Measurements from ENCODE around the gene ALG5. TPM values are rescaled to one million over a fixed set of nuclear protein-coding genes. Genes with fewer than 3 reads are reported as not detected.

The ALG5 gene
- total RNA-seq, 4 donors from 2014 or later, result 3.8 to 33.8 (median 14.1) TPM

DNA sequence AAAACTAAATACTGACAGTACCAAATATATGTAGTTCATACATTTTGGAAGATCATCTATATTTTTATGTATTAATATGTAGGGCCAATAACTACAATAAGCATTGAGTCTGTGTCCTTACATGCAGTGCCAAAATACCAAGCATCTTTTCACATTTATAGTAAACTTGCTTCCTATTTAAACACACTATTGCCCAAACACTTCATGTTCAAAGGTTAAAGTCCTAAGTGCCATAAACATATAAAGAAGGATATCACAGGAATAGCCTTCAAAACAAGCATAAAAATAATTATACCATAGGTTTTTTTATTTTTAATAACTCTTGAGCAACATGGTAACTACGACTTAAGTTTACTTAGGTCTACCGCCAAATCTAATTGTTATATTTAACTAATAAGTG is 28.5 kb upstream of the ALG5 start:
- no peaks in the 10 kb centered on the region for H3K27me3 ChIP-seq
- peaks cover 0 to 88% (median 31%) of the 10 kb centered on the region in 4 donors for H3K36me3 ChIP-seq
- no peak overlapping the region for H3K4me3 ChIP-seq
- H3K4me1 ChIP-seq, result peaks cover 0 to 8% (median 3%) of the 10 kb centered on the region in 4 donors
- no peak overlapping the region for H3K27ac ChIP-seq
- no peak for DNase-seq
- in situ Hi-C loops (cut with MboI; ENCODE audit: low pct_ligation_motif_present in 1 of 4, low pct_unique_long_range_greater_than_20kb in 1 of 4, low sequenced_read_pairs in 3 of 4) (no loop called here), intact Hi-C loops (cut with DNase I; ENCODE audit: low total_unique reads) (no loop called here)
- no peaks in the 10 kb centered on the region for H3K9me3 ChIP-seq
- TF ChIP-seq POLR2A (IDR thresholded peaks at IDR 0.05), result no peak
- WGBS, 2 donors (ENCODE audit: low coverage in 1 of 2), result 67 to 69% methylated on average over 2 of the region's 2 CpGs

DNA sequence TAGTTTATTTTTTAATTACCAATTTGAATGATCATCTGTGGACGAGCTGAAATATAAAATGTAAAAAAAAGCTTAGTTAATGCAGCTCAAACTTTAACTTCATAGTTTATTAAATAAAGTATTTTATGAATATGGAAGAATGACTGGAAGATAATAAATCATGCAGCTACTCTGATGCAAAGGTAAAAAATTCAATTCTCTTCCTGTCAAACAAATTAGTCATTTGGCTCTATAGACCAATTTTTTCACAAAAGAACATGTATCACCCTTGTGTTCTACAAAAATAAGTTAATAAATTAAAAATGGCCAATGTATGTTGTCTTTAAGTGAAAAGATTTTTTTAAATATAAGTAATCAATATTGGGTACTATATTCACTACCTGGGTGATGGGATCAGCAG is 27.6 kb upstream of the ALG5 start:
- intact Hi-C loops (cut with DNase I; ENCODE audit: low total_unique reads), result no loop called here
- Histone ChIP-seq H3K4me1 (peaks cover 0 to 8% (median 3%) of the 10 kb centered on the region in 4 donors), H3K27me3 (no peaks in the 10 kb centered on the region), H3K9me3 (no peaks in the 10 kb centered on the region), H3K36me3 (peaks cover 0 to 89% (median 30%) of the 10 kb centered on the region in 4 donors), H3K27ac (no peak overlapping the region), H3K4me3 (no peak overlapping the region)
- DNase-seq, result no peak
- WGBS, 2 donors (ENCODE audit: low coverage in 1 of 2), result 89 to 96% methylated on average over 1 of the region's 1 CpG
- in situ Hi-C loops (cut with MboI; ENCODE audit: low pct_ligation_motif_present in 1 of 4, low pct_unique_long_range_greater_than_20kb in 1 of 4, low sequenced_read_pairs in 3 of 4), result no loop called here
- TF ChIP-seq, protein P1, sequence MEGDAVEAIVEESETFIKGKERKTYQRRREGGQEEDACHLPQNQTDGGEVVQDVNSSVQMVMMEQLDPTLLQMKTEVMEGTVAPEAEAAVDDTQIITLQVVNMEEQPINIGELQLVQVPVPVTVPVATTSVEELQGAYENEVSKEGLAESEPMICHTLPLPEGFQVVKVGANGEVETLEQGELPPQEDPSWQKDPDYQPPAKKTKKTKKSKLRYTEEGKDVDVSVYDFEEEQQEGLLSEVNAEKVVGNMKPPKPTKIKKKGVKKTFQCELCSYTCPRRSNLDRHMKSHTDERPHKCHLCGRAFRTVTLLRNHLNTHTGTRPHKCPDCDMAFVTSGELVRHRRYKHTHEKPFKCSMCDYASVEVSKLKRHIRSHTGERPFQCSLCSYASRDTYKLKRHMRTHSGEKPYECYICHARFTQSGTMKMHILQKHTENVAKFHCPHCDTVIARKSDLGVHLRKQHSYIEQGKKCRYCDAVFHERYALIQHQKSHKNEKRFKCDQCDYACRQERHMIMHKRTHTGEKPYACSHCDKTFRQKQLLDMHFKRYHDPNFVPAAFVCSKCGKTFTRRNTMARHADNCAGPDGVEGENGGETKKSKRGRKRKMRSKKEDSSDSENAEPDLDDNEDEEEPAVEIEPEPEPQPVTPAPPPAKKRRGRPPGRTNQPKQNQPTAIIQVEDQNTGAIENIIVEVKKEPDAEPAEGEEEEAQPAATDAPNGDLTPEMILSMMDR (IDR thresholded peaks at IDR 0.05), result no peak
- no peak for TF ChIP-seq POLR2A (IDR thresholded peaks at IDR 0.05)
- no peak for TF ChIP-seq POLR2AphosphoS5 (IDR thresholded peaks at IDR 0.05)
- no peak for TF ChIP-seq EP300 (IDR thresholded peaks at IDR 0.05; ENCODE audit: low read depth)

DNA sequence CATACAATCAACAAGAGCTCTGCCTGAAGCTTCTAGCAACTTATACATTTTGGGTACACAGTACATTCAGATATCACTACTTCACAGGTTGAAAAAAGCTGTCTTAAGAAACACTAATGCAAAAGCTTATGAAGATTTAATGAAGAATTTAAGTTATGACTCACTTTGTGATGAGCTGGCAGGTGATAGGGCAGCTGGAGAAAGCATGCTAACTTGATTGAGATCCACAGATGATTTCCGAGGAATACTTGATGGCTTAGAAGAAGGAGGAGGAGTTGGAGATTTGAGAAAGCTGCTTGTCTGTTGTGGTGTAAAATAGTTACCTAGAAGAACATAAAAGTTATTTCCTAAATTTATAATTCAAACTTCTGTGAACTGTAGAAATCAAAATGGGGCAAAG is 24.7 kb upstream of the ALG5 start:
- TF ChIP-seq EP300 (IDR thresholded peaks at IDR 0.05; ENCODE audit: low read depth) (no peak), POLR2AphosphoS5 (IDR thresholded peaks at IDR 0.05) (no peak)
- Histone ChIP-seq H3K36me3 (peaks cover 0 to 84% (median 32%) of the 10 kb centered on the region in 4 donors), H3K4me3 (no peak overlapping the region), H3K27ac (no peak overlapping the region), H3K27me3 (no peaks in the 10 kb centered on the region), H3K4me1 (peaks cover 0 to 8% (median 3%) of the 10 kb centered on the region in 4 donors), H3K9me3 (no peaks in the 10 kb centered on the region)
- DNase-seq, result no peak
- intact Hi-C loops (cut with DNase I; ENCODE audit: low total_unique reads), result no loop called here
- 58 to 82% methylated on average over 1 of the region's 1 CpG for WGBS, 2 donors (ENCODE audit: low coverage in 1 of 2)
- in situ Hi-C loops (cut with MboI; ENCODE audit: low pct_ligation_motif_present in 1 of 4, low pct_unique_long_range_greater_than_20kb in 1 of 4, low sequenced_read_pairs in 3 of 4), result no loop called here

DNA sequence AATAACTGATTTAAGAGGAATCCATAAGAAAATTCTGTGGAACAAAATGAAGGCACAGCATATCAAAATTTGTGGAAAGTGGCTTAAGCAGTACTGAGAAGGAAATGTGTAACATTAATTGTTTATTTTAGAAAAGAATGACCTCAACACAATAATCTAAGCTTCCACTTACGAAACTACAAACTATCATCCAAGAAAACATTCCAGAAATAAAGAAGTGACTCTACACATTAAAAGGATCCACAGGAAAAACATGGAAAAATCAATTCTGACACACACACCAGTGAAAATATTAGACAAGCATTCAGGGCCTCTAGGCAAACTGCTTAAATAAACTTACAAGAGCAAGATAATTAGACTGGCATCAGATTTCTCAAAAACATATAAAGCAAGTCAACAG is 15.5 kb upstream of the ALG5 start:
- Histone ChIP-seq H3K4me3 (no peak overlapping the region), H3K9me3 (no peaks in the 10 kb centered on the region), H3K36me3 (peaks cover 0 to 66% (median 31%) of the 10 kb centered on the region in 4 donors), H3K27me3 (no peaks in the 10 kb centered on the region), H3K4me1 (no peaks in the 10 kb centered on the region), H3K27ac (no peak overlapping the region)
- DNase-seq, result no peak
- in situ Hi-C loops (cut with MboI; ENCODE audit: low pct_ligation_motif_present in 1 of 4, low pct_unique_long_range_greater_than_20kb in 1 of 4, low sequenced_read_pairs in 3 of 4), result no loop called here
- TF ChIP-seq POLR2AphosphoS5 (IDR thresholded peaks at IDR 0.05) (no peak), EP300 (IDR thresholded peaks at IDR 0.05; ENCODE audit: low read depth) (no peak)
- TF ChIP-seq, protein P1 (IDR thresholded peaks at IDR 0.05), result no peak
- intact Hi-C loops (cut with DNase I; ENCODE audit: low total_unique reads), result no loop called here
- WGBS, 2 donors (ENCODE audit: low coverage in 1 of 2), result 80 to 83% methylated on average over 1 of the region's 1 CpG

DNA sequence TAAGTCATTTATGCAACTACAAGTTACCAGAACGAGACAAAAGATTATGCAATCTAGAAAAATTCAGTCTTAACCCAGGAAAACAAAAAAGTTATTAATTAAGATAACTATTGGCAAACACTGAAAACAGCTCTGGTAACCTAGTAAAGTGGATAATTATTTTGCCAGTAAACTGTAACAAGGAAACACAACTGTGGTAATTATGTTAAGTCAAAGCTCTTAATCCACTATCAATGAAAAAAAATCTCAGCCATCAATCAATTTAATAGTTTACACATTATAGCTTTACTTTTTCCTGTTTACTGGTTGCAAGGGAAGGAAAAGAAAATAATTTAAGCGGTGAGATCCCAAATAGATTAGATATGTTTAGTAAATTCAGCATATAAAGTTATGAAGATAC is 12.6 kb upstream of the ALG5 start:
- no peak for DNase-seq
- Histone ChIP-seq H3K4me3 (no peak overlapping the region), H3K9me3 (no peaks in the 10 kb centered on the region), H3K27ac (no peak overlapping the region), H3K36me3 (peaks cover 0 to 88% (median 36%) of the 10 kb centered on the region in 4 donors), H3K27me3 (no peaks in the 10 kb centered on the region), H3K4me1 (no peaks in the 10 kb centered on the region)
- 84 to 90% methylated on average over 2 of the region's 2 CpGs for WGBS, 2 donors (ENCODE audit: low coverage in 1 of 2)
- intact Hi-C loops (cut with DNase I; ENCODE audit: low total_unique reads), result no loop called here
- TF ChIP-seq POLR2A (IDR thresholded peaks at IDR 0.05), result no peak
- TF ChIP-seq, protein P1 (IDR thresholded peaks at IDR 0.05), result no peak
- TF ChIP-seq EP300 (IDR thresholded peaks at IDR 0.05; ENCODE audit: low read depth), result no peak
- no peak for TF ChIP-seq POLR2AphosphoS5 (IDR thresholded peaks at IDR 0.05)
- in situ Hi-C loops (cut with MboI; ENCODE audit: low pct_ligation_motif_present in 1 of 4, low pct_unique_long_range_greater_than_20kb in 1 of 4, low sequenced_read_pairs in 3 of 4), result no loop called here

Measured in transverse colon (tissue), 4 donors.